Activated CD4-positive, alpha-beta T cell treated with anti-CD3 and anti-CD28 coated beads, Interleukin-10, Interleukin-2, amounts not matched to agents 100 ng/mL and 50 ng/mL, durations not matched to agents 16 hours and 8 hours (primary cell): Measurements from ENCODE around the gene GNB2.
"Not testable (repeated sequence)": the region's sequence is repeated elsewhere in the genome, so short reads cannot be mapped to it uniquely, and the experiment has no call there.

Source experiments
- DNase-seq: peaks from one replicate; pipeline ENCODE4 v3.0.0-alpha.2; 2020

GNB2 gene

DNA sequence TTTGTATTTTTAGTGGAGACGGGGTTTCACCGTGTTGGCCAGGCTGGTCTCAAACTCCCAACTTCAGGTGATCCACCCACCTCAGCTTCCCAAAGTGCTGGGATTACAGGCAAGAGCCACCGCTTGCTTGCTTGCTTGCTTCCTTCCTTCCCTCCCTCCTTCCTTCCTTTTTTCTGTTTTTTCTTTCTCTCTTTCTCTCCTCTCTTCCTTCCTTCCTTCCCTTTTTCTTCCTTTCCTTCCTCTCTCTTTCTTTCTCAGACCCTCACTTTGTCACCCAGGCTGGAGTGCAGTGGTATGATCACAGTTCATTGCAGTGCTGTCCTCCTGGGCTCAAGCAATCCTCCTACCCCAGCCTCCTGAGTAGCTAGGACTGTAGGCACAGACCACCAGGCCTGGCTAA lies 27.5 kb downstream of the GNB2 start:
- not testable (repeated sequence) for DNase-seq

DNA sequence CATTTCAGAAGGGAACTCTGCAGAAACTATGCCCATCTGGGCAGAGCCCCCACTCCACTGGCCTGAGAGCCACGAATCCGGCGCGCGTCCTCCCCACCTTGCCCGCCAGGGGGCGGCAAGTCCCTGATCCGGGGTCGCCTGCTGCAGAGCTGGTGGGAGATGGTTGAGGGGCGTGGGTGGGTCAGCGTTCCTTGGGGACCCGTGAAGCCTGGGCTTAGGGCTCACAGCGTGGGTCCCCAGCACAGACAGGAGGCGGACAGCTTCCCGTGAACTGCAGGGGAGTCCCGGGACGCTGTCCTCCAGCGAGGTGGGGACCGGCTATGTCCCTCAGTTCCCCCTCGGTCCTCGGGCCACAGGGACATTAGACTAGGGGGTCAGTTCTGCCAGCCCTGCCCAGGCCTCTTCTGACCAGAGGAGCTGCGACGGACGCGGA lies 31.8 kb downstream of the GNB2 start:
- peak; percentile 87 for DNase-seq

DNA sequence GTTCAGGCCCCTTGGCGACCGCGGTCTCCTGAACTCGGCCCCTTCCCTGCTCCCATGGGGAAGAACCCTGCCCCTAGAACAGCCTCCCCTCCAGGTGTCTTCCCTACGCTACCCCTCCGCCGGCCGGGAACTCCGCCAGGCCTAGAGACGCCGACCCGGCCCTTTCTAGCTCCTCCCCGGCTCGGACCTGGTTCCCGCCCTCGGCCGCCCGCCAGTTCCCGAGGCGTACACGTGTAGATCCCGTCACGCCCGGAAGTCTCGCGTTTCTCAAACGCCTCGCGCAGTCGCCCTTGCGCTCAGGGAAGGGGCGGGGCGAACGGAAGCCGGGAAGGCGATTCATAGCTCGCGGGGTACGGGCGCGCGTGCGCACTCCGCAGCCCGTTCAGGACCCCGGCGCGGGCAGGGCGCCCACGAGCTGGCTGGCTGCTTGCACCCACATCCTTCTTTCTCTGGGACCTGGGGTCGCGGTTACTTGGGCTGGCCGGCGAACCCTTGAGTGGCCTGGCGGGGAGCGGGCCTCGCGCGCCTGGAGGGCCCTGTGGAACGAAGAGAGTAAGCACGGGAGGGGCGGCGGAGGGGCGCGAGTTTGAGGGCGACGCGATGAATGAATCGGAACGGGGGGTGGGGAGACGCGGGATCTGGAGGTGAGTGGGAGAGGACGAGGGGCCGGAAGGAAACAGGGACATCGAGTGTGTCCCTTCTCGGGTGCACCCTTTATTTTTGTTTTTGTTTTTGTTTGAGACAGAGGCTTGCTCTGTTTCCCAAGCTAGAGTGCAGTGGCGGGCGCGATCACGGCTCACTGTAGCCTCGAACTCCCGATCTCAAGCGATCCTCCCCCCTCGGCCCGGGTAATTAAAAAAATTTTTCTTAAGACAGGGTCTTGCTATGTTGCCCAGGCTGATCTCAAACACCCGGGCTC lies 32.5 kb downstream of the GNB2 start, which contains the start of gene POP7:
Gene POP7 (plus strand): TSS at position 369 of the 919 bp plus-strand sequence. CDS start 710 bp downstream, outside the sequence.
- DNase-seq = peak; percentile 99

DNA sequence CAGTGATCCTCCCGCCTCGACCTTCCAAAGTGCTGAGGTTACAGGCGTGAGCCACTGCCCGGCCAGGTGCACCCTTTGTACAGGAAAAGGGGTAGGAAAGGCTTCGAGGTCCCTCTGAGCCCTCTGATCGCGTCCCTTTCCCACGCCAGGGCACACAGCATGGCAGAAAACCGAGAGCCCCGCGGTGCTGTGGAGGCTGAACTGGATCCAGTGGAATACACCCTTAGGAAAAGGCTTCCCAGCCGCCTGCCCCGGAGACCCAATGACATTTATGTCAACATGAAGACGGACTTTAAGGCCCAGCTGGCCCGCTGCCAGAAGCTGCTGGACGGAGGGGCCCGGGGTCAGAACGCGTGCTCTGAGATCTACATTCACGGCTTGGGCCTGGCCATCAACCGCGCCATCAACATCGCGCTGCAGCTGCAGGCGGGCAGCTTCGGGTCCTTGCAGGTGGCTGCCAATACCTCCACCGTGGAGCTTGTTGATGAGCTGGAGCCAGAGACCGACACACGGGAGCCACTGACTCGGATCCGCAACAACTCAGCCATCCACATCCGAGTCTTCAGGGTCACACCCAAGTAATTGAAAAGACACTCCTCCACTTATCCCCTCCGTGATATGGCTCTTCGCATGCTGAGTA lies 33.3 kb downstream of the GNB2 start:
- no peak for DNase-seq

DNA sequence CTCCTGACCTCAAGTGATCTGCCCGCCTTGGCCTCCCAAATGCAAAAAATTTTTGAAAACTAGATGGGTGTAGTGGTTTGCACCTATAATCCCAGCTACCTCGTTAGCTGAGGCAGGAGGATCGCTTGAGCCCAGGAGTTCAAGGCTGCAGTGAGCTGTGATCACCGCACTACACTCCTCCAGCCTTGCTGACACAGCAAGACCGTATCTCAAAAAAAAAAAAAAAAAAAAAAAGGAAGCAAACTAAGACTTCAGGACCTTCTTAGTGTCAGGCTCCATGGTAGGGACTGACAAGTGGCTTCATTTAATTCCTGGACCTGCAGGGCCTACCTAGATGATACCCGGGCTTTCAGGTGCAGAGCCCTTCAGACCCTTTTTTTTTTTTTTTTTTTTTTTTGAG lies 34.9 kb downstream of the GNB2 start:
- DNase-seq = no peak

DNA sequence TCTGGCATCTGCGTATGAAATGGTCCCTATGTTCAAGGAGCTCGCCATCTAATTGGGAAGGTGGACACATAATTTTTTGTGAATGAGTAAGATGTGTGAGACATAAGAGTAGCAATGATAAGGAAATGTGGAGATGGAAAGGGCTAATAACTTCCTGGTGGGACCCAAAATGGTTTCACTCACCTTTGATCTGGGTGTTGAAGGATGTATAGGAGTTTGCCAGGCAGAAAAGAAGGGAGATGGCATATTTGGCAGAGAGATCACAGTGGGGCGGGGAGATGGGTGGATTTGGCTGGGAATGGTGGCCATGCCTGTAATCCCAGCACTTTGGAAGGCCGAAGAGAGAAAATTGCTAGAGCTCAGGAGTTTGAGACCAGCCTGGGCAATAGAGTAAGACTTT lies 36.9 kb downstream of the GNB2 start:
- no peak for DNase-seq

DNA sequence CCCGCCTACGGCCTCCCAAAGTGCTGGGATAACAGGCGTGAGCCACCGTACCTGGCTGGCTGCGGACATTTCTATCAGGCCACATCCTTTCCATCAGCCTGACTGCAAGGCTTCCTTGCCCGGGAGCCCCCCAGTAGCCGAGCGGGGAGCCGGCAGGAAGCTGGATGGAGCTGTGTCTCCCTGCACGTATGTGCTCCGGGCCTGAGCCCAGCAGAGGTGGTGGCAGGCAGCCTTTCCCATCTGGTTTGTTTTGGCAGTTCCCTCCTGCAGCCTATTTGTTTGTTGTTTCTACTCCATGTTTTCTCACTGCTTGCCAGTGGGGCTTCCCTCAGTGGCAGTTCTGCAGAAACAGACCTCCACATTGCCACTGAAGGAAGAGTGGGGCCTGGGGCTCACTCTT lies 37.8 kb downstream of the GNB2 start:
- no peak for DNase-seq

DNA sequence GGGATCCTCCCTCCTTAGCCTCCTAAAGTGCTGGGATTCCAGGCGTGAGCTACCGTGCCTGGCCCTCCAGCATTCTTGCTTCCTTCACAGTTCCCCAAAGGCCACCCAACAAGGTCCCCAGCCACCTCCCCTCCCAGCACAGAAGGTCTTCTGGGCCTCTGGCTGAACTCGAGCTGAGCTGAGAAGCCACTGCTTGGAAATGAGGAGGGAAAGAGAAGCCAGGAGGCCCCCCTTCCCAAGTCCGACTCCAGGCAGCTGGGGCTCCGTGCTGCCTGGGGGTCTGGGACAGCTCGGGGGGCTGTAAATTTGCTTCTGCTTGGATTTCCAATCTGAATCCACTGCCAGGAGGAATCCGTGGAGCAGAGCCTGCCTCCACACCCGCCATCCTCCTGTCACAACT lies 41.2 kb downstream of the GNB2 start:
- no peak for DNase-seq

DNA sequence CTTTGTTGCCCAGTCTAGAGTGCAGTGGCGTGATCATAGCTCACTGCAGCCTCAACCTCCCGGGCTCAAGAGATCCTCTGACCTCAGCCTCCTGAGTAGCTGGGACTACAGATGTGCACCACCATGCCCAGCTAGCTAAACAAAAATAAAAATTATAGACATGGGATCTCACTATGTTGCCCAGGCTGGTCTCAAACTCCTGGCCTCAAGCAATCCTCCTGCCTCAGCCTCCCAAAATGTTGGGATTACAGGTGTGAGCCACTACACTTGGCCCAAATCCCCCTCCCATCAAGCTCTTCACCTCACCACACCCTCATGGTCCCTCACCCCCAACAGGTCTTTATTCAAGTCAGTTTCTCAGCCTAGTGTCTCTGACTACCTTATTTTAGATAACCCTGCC lies 43.5 kb downstream of the GNB2 start:
- not testable (repeated sequence) for DNase-seq

DNA sequence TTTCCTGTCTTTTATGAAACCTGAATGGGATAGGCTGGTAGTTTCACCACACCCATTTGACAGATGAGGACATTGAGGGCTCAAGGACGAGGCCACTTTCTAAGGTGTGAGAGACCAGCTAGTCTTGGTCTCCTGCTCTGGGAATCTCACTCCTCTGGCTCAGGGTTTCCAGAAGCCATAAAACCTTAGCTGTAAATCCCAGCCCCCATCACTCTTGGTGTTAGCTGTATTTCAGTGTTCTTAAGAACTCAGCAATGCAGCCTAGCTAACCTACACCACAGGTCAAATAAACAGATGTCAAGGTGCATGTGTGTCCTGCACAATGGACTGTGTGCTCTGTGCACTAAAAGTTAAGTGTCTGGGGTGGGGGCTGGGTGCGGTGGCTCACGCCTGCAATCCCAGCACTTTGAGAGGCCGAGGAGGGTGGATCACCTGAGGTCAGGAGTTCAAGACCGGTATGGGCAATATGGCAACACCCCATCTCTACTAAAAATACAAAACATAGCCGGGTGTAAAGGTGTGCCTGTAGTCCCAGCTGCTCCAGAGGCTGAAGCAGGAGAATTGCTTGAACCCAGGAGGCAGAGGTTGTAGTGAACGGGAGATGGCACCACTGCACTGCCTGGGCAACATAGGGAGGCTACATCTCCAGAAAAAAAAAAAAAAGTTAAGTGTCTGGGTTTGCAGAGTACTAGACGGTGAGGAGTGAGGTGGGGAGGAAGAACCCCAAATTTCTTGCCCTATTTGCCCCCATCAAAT lies 46.2 kb downstream of the GNB2 start:
- DNase-seq = no peak

DNA sequence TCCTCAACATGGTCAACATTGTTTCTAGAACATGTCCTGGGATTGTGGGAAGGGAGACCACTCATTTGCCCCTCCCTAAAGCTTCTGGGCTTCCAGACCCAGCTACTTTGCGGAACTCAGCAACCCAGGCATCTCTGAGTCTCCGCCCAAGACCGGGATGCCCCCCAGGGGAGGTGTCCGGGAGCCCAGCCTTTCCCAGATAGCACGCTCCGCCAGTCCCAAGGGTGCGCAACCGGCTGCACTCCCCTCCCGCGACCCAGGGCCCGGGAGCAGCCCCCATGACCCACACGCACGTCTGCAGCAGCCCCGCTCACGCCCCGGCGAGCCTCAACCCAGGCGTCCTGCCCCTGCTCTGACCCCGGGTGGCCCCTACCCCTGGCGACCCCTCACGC lies 46.7 kb downstream of the GNB2 start, which contains the start of gene EPO:
Gene EPO (plus strand): TSS at position 190 of the 392 bp plus-strand sequence. CDS start 513 bp downstream, outside the sequence.
- no peak for DNase-seq

DNA sequence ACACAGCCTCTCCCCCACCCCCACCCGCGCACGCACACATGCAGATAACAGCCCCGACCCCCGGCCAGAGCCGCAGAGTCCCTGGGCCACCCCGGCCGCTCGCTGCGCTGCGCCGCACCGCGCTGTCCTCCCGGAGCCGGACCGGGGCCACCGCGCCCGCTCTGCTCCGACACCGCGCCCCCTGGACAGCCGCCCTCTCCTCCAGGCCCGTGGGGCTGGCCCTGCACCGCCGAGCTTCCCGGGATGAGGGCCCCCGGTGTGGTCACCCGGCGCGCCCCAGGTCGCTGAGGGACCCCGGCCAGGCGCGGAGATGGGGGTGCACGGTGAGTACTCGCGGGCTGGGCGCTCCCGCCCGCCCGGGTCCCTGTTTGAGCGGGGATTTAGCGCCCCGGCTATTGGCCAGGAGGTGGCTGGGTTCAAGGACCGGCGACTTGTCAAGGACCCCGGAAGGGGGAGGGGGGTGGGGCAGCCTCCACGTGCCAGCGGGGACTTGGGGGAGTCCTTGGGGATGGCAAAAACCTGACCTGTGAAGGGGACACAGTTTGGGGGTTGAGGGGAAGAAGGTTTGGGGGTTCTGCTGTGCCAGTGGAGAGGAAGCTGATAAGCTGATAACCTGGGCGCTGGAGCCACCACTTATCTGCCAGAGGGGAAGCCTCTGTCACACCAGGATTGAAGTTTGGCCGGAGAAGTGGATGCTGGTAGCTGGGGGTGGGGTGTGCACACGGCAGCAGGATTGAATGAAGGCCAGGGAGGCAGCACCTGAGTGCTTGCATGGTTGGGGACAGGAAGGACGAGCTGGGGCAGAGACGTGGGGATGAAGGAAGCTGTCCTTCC lies 47.3 kb downstream of the GNB2 start:
- DNase-seq = no peak

DNA sequence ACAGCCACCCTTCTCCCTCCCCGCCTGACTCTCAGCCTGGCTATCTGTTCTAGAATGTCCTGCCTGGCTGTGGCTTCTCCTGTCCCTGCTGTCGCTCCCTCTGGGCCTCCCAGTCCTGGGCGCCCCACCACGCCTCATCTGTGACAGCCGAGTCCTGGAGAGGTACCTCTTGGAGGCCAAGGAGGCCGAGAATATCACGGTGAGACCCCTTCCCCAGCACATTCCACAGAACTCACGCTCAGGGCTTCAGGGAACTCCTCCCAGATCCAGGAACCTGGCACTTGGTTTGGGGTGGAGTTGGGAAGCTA lies 47.9 kb downstream of the GNB2 start:
- no peak for DNase-seq

DNA sequence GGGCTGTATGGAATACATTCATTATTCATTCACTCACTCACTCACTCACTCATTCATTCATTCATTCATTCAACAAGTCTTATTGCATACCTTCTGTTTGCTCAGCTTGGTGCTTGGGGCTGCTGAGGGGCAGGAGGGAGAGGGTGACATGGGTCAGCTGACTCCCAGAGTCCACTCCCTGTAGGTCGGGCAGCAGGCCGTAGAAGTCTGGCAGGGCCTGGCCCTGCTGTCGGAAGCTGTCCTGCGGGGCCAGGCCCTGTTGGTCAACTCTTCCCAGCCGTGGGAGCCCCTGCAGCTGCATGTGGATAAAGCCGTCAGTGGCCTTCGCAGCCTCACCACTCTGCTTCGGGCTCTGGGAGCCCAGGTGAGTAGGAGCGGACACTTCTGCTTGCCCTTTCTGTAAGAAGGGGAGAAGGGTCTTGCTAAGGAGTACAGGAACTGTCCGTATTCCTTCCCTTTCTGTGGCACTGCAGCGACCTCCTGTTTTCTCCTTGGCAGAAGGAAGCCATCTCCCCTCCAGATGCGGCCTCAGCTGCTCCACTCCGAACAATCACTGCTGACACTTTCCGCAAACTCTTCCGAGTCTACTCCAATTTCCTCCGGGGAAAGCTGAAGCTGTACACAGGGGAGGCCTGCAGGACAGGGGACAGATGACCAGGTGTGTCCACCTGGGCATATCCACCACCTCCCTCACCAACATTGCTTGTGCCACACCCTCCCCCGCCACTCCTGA lies 49.1 kb downstream of the GNB2 start:
- DNase-seq = no peak

DNA sequence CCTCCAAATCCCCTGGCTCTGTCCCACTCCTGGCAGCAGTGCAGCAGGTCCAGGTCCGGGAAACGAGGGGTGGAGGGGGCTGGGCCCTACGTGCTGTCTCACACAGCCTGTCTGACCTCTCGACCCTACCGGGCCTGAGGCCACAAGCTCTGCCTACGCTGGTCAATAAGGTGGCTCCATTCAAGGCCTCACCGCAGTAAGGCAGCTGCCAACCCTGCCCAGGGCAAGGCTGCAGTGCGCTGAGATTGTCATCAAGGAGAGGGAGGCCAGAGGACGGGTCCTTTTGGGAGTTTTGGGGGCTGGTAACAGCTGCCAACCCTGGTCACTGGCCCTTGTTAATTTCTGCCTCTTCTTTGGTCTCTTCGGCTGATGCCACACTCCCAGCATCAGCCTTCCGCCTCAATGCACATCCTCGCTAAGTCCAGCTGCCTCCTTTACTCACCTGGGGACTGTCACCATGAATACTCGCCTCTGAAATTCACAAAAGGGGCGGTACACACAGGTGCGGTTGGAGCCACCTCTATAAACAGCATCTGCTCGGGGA lies 50.3 kb downstream of the GNB2 start:
- no peak for DNase-seq

DNA sequence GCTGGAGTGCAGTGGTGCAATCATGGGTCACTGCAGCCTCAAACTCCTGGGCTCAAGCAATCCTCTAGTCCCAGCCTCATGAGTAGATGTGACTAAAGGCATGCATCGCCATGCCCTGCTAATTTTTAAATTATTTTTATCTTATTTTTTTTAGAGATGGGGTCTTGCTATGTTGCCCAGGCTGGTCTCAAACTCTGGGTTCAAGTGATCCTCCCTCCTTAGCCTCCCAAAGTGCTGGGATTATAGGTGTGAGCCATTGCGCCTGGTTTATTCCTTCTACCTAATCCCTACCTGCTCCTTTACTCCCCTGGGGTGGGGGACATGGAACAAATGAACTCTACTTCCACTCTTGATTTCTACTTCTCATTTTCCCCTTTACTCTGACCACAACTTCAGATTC lies 50.8 kb downstream of the GNB2 start:
- not testable (repeated sequence) for DNase-seq

DNA sequence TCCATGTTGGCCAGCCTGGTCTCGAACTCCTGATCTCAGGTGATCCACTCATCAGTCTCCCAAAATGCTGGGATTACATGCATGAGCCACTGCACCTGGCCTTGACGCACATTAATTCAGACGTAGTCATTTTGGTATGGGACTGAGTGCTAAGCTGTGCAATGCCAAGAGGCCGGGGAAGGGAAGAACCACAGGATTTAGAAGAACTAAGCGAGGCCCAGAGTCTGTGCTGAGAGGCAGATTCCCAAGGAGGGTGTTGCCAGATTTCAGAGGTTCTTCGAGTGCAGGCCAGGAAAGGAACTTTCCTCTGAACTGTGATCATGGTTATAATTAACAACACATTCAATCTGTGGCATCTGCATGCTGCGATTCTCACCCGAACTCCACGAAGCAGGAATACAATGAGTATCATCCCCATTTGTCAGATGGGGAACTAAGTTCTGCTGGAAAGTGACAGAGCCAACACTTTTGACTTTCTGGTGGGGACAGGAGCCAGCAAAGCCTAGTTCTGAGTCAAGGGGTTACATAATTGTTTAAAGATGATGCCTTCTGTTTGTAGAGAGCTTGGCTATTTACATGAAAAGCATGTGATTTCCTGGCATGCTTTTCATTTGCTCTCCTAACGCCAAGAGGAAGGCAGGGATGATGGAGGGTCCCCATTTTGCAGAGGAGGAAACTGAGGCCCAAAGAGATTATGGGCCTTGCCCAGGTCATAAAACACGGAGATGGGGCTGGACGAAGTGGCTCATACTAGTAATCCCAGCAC lies 53.6 kb downstream of the GNB2 start:
- DNase-seq = no peak

DNA sequence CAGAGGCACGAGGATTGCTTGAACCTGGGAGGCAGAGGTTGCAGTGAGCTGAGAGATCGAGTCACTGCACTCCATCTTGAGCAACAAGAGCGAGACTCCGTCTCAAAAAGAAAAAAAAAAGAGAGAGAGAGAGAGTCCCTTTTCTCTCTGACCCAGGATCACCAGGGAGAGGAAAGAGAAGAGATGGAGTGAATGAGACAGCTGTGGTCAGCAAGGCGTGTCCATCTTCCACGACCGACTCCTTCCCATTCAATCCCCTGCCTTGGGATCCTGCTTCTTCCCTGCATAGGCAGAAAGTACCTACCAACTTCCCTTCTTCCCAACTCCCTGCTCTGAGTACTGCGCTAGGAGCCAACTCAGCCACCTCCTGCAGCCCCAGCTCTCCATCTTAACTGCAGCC lies 54.7 kb downstream of the GNB2 start:
- DNase-seq = no peak
